HUDEP-2 (cell line): ENCODE results near the gene CLCN1.

Source experiments
- DNase-seq, 76 experiments: peaks; one replicate each; lab custom pipeline; 2025; ENCODE audit not compliant: unreplicated experiment in 76 of 76; lab: John Stamatoyannopoulos, UW

The CLCN1 gene

DNA sequence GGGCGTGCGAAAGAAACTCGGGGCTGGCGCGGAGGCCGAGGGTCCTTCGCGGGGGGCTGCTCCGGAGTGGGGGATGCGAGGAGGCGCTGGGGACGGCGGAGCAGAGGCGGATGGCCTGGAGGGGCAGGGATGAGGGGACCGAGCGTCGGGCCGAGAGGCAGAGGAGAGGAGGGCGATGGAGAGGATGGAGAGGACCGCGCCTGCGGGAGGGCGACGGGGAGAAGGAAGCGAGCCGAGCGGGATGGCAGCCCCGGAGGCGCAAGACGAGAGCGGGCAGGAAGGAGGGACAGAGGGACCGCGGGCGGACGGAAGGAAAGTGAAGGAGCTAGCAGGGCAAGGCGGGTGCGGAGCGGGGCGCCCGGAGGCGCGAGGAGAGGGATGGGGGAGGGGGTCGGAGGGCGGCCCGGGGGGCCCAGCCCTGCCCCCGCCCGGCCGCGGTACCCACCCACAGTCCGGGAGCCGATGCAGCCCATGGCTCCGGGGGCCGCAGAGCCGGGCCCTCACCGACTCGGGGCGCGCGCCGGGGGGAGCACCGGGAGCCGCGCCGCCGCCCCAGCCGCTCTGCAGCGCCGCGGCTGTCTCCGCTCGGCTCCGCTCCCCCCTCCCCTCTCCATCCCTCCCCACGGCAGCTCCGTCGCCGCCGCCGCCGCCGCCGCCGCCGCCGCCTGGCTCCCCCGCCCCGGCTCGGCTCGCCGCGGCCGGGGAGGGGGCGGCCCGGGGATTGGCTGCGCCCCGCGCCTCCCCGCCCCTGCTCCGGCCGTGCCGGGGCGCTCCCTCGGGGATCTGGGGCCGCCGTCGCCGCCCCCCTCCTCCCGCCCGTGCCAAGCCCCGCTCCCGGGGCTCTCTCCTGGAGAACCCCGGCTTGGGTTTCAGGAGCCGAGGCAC is 46.5 kb downstream of the CLCN1 start, which contains the start of gene FAM131B:
TSS of gene FAM131B (minus strand) at position 583 of the 885 bp plus-strand sequence. CDS start at position 473, 110 bp downstream.
- DNase-seq, result no peak

DNA sequence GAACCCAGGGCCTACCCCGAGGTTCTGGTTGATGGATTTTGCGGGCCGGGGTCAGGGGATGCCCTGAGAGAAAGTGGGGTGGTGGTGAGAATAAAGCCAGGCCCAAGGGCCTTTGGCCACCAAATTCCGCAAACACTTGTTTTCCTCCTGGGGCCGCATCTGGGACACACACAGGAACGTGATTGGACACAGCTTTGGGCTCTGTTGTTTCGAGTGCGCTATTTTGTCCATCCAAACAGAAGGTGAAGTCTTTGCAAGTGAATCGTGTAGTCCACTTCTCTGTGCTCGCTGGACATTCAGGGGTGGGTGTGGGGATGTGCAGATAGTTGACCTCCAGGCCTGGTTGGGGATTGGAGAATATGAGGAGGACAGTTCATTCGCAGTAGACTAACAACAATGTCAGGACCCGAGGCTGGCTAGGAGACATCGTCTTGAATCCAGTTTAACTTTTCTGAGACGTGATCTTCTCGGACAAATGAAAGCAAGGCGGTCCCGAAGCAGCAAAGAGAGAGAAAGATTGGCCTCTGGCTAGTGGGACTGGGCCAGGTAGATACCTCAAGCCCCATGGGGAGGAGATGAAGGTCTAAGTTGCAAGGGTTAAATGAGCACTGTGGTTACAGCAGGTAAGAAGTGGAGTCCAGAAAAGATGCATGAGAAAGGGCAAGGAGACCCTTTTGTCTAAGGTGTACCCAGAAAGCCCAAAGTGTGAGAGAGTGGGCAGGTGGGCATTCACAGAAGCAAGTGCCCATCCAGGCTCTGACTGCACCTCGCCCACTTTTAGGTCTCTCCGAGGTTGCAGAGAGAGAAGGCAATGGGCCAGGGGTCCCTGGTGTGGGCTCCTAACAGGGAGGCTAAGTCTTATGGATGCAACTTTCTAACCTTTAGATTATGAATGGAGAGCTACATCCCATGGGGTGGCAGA is 47.4 kb downstream of the CLCN1 start:
- no peak for DNase-seq

DNA sequence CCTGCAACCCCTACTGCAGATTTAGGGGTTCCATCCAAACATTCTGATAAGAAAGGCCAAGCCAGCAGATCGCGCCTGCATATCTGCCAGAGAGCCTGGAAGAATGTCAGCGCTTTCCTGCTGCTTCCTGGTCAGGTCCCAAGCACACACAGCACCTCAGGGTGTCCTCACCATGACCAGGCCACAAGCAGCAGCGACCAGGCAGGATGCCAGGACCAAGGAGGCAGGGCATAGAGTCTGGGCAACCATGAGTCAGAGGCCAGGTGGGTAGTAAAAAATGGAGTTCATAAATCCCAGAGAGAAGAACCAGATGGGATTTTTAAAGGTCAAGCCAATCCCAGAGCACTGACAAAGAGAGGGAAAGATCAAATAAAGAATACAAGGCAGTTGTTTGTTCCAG is 52.1 kb downstream of the CLCN1 start:
- no peak for DNase-seq

- no peak for DNase-seq
Observed at GRCh38 chr7:143368387-143368786, 52.5 kb downstream of the CLCN1 start.

GRCh38 chr7:143369678-143370651 is 54.1 kb downstream of the CLCN1 start:
- DNase-seq, result no peak

- DNase-seq, result peak in 69 of 76 experiments; percentile 6 to 86 (median 60)
Observed at GRCh38 chr7:143372070-143372469, 56.2 kb downstream of the CLCN1 start.

GRCh38 chr7:143373255-143373794 is 57.4 kb downstream of the CLCN1 start:
- no peak for DNase-seq

- no peak for DNase-seq
Observed at GRCh38 chr7:143374561-143374960, 58.6 kb downstream of the CLCN1 start.

DNA sequence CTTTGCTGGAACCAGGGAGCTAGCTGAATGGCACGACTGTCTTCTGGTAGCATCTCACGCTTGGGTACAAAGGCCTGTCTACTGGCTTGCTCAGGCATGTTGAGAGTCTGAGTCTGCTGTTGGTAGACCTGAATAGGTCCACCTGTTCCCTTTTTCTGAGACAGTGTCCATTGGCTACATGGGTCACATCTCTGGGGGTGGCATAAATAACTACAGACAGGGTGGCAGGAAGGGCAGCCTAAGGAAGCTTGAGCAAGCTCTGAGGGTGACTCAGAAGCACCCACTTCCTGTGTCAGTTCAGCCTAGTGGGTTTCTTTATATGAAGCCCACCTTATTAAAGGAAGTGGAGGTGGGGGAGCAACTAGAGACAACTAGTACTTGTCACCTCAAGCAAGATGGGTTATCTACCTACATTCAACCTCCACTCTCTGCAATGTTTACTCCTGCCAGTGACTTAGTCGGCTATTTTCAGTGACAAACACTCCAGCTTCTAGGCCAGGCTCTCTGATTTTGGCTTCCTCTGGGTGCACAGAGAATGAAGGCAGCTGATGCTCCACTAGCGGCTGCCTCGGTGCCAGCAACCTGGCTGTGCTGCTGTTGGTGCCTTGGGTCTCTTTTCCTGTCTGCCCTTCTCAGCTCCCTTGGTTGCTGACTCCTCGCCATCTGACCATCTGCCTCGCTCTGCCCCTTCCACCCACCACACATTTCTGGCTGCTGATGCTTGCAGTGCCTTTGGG is 59.6 kb downstream of the CLCN1 start:
- no peak for DNase-seq

DNA sequence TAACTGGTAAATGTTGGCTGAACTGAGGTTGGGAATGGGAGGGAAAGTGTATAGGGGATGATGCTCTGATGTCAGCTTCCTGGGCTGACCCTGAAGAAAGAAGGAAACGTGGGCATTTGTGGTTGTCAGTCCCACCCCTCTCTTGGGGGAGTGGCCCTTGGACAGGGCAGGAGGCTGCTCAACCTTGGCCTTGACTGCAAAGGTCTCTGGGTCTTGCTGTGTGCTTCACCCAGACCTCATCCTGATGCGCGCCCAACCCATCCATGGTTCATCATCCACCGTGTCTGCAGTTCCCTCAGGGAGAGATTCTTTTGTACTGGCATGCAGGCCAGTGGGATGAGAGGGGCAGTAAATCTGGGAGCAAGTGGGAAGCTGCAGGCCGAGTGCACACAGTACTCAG is 60.5 kb downstream of the CLCN1 start:
- DNase-seq, result no peak

GRCh38 chr7:143379611-143380259 is 63.8 kb downstream of the CLCN1 start:
- DNase-seq, result no peak

GRCh38 chr7:143380260-143380645 is 64.3 kb downstream of the CLCN1 start:
- DNase-seq, result peak in 66 of 76 experiments; percentile 4 to 80 (median 56)

GRCh38 chr7:143380646-143381426 is 64.9 kb downstream of the CLCN1 start, which contains the start of gene ZYX:
TSS of gene ZYX (plus strand) at chr7:143381345. CDS start at chr7:143381572, 227 bp downstream.
- DNase-seq, result peak in 74 of 76 experiments; percentile 4 to 82 (median 66)

DNA sequence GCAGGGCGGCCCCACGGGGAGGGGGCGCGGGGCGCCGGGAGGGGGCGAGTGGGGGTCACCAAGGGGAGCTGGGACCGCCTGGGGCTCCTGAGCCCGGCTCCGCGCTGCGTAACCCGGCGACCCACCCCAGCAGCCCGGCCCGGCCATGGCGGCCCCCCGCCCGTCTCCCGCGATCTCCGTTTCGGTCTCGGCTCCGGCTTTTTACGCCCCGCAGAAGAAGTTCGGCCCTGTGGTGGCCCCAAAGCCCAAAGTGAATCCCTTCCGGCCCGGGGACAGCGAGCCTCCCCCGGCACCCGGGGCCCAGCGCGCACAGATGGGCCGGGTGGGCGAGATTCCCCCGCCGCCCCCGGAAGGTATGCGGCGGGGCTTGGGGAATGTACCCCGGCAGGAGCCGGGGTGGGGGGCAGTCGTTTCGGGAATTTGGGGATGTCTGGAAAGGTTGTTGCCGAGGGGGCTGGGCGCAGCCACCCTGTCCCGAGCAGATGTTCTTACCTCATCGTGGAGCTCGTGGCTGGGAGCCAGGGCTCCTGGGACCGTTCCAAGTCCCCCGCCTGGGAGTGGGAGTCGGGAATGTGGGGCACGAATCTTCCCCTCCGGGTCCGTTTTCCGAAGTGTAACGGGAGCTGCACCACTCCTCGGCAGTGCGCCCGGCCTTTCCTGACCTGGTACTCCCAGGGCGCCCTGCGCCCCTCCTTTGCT is 65.7 kb downstream of the CLCN1 start:
- DNase-seq, result peak in 1 of 76 experiments; percentile 28

GRCh38 chr7:143382126-143382790 is 66.3 kb downstream of the CLCN1 start:
- no peak for DNase-seq

DNA sequence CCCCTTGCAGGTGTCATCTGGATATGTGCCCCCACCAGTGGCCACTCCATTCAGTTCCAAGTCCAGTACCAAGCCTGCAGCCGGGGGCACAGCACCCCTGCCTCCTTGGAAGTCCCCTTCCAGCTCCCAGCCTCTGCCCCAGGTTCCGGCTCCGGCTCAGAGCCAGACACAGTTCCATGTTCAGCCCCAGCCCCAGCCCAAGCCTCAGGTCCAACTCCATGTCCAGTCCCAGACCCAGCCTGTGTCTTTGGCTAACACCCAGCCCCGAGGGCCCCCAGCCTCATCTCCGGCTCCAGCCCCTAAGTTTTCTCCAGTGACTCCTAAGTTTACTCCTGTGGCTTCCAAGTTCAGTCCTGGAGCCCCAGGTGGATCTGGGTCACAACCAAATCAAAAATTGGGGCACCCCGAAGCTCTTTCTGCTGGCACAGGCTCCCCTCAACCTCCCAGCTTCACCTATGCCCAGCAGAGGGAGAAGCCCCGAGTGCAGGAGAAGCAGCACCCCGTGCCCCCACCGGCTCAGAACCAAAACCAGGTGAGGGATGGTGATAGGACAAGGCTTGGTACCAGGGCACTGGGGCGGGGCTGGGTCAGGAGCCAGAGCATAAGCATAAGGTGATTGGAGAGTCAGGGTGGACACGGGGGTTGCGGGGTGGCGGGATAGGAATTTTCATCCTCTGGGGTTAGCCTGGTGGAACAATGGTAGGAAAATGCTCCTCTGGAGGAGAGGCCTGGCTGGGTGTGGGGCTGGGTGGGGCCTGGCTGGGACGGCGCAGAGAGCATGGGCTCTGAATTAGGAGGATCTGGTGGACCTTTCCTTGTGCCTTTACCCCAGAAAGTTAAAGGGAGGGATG is 67.1 kb downstream of the CLCN1 start:
- DNase-seq, result no peak
